OCI-LY1 (cell line): Measurements from ENCODE around the gene TSPAN4.

Experiments used
- H2AFZ ChIP-seq: fragments of 200-600 bp; sonication (generic), shearing (Covaris generic); 2 replicates; pipeline ENCODE4 v1.6.0; 2014; ENCODE audit warnings: antibody characterized with exemption, mild to moderate bottlenecking, low read length
- H3F3A ChIP-seq: fragments of 200-600 bp; sonication (generic), shearing (Covaris generic); 2 replicates; pipeline ENCODE4 v1.6.0; 2014; ENCODE audit warnings: mild to moderate bottlenecking, antibody characterized with exemption, low read length, moderate library complexity; ENCODE audit not compliant: insufficient read depth
- H3K27ac ChIP-seq: fragments of 200-600 bp; sonication (generic); 2 replicates; pipeline ENCODE4 v1.5.1; 2014; ENCODE audit warnings: low read length, mixed run types, mild to moderate bottlenecking, low read depth; ENCODE audit not compliant: poor library complexity, severe bottlenecking
- H3K27me3 ChIP-seq: fragments of 200-600 bp; sonication (generic); 2 replicates; pipeline ENCODE4 v1.6.0; 2014; ENCODE audit warnings: antibody characterized with exemption, mild to moderate bottlenecking, low read length, moderate library complexity; ENCODE audit not compliant: insufficient read depth
- H3K36me3 ChIP-seq: fragments of 200-600 bp; sonication (generic); 2 replicates; pipeline ENCODE4 v1.6.1; 2014; ENCODE audit warnings: mild to moderate bottlenecking, antibody characterized with exemption, low read length, moderate library complexity, mixed read lengths; ENCODE audit not compliant: insufficient read depth
- H3K4me1 ChIP-seq: fragments of 200-600 bp; sonication (generic); 2 replicates; pipeline ENCODE4 v1.5.1; 2014; ENCODE audit warnings: mild to moderate bottlenecking, low read length, moderate library complexity; ENCODE audit not compliant: insufficient read depth, severe bottlenecking
- H3K4me2 ChIP-seq: fragments of 200-600 bp; sonication (generic), shearing (Covaris generic); 2 replicates; pipeline ENCODE4 v1.6.1; 2014; ENCODE audit warnings: low read length
- H3K4me3 ChIP-seq: fragments of 200-600 bp; sonication (generic); 2 replicates; pipeline ENCODE4 v1.5.1; 2014; ENCODE audit warnings: low read length, low read depth, mild to moderate bottlenecking, mixed read lengths; ENCODE audit not compliant: poor library complexity, severe bottlenecking
- H3K79me2 ChIP-seq: fragments of 200-600 bp; shearing (Covaris generic); 2 replicates; pipeline ENCODE4 v1.6.1; 2016; ENCODE audit warnings: mixed run types, low read length, mixed read lengths; ENCODE audit not compliant: insufficient read depth
- H3K9ac ChIP-seq: fragments of 200-600 bp; sonication (generic), shearing (Covaris generic); 2 replicates; pipeline ENCODE4 v1.6.1; 2014; ENCODE audit warnings: mild to moderate bottlenecking, low read length, mixed read lengths
- H3K9me2 ChIP-seq: fragments of 200-600 bp; sonication (generic), shearing (Covaris generic); 2 replicates; pipeline ENCODE4 v1.6.1; 2014; ENCODE audit warnings: low read depth, mild to moderate bottlenecking, low read length, mixed read lengths
- H3K9me3 ChIP-seq: fragments of 200-600 bp; shearing (Covaris generic); 2 replicates; pipeline ENCODE4 v1.6.1; 2014; ENCODE audit warnings: low read length, mixed read lengths
- H4K20me1 ChIP-seq: fragments of 200-600 bp; sonication (generic), shearing (Covaris generic); 2 replicates; pipeline ENCODE4 v1.6.0; 2016; ENCODE audit warnings: mild to moderate bottlenecking, low read length; ENCODE audit not compliant: insufficient read depth
- EZH2 ChIP-seq: fragments of 200-600 bp; sonication (generic), shearing (Covaris generic); IDR thresholded peaks from 2 replicates; pipeline ENCODE4 v1.8.0; 2017; ENCODE audit warnings: borderline replicate concordance, mixed run types, mild to moderate bottlenecking, antibody characterized with exemption, low read length, moderate library complexity, mixed read lengths
- TF ChIP-seq, protein P1 (sequence below): fragments of 200-600 bp; sonication (generic), shearing (Covaris generic); IDR thresholded peaks from 2 replicates; pipeline ENCODE4 v1.5.1; 2017; ENCODE audit warnings: mild to moderate bottlenecking, antibody characterized with exemption, low read length, moderate library complexity, mixed read lengths

TSPAN4 gene

DNA sequence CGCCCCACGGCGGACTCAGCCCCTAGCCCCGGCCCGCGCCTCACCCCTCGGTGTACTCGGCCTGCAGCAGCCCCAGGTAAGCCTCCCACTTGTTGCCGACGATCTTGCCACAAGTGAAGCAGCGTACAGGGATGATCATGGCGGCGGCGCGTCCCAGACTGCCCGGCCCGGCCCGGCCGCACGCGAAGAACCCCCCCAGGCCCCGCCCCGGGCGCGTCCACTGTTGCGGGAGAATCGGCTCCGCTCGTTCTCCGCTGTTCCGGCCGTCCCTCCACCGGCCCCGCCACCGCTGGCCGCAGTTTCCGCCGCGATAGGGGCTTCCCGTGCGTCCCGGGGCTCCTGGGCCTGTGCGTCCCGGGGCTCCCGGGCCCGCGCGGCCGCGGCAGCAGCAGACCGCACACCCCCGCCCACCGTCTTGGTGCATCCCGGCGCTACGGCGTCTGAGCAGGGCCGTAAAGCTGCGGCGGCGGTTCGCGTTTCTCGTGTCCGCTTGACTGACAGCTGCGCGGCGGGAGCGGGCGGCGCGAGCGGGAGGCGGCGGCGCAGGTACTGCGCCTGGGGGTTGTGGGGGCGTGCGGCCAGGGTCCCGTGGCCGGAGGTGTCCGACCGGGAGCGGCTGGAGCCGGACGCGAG lies at the start of gene TSPAN4, which contains the start of gene POLR2L:
Gene TSPAN4 (plus strand): TSS at position 483 of the 633 bp plus-strand sequence. CDS start 7,453 bp downstream, outside the sequence.
Gene POLR2L (minus strand): TSS at position 160 of the 633 bp plus-strand sequence. CDS start 21 bp downstream, at position 139.
- H3K9me2 ChIP-seq = no peaks in the 10 kb centered on the region
- peak within 1 kb of the TSS; percentile 98 for H3K9ac ChIP-seq
- no peaks in the 10 kb centered on the region for H4K20me1 ChIP-seq
- peaks cover 8% of the 10 kb centered on the region; the same call in 1 of the 2 replicates for H3K79me2 ChIP-seq
- peak within 1 kb of the TSS; percentile 49 for H3K27ac ChIP-seq
- H3K4me1 ChIP-seq = peaks cover 28% of the 10 kb centered on the region
- H2AFZ ChIP-seq = no peak within 1 kb of the TSS
- peaks cover 34% of the 10 kb centered on the region for H3K36me3 ChIP-seq
- H3F3A ChIP-seq = no peaks in the 10 kb centered on the region
- peak within 1 kb of the TSS; percentile 70 for H3K4me2 ChIP-seq
- H3K27me3 ChIP-seq = 0 out of 2 replicates have a peak, but pooled peaks cover 4% of the 10 kb centered on the region
- peak within 1 kb of the TSS; percentile 99 for H3K4me3 ChIP-seq
- TF ChIP-seq, protein P1, sequence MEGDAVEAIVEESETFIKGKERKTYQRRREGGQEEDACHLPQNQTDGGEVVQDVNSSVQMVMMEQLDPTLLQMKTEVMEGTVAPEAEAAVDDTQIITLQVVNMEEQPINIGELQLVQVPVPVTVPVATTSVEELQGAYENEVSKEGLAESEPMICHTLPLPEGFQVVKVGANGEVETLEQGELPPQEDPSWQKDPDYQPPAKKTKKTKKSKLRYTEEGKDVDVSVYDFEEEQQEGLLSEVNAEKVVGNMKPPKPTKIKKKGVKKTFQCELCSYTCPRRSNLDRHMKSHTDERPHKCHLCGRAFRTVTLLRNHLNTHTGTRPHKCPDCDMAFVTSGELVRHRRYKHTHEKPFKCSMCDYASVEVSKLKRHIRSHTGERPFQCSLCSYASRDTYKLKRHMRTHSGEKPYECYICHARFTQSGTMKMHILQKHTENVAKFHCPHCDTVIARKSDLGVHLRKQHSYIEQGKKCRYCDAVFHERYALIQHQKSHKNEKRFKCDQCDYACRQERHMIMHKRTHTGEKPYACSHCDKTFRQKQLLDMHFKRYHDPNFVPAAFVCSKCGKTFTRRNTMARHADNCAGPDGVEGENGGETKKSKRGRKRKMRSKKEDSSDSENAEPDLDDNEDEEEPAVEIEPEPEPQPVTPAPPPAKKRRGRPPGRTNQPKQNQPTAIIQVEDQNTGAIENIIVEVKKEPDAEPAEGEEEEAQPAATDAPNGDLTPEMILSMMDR = no peak
- TF ChIP-seq EZH2 = no peak
- no peaks in the 10 kb centered on the region for H3K9me3 ChIP-seq

- no peaks in the 10 kb centered on the region for H4K20me1 ChIP-seq
- peaks cover 42% of the 10 kb centered on the region for H3K4me1 ChIP-seq
- no peaks in the 10 kb centered on the region for H3K9me2 ChIP-seq
- H3K4me2 ChIP-seq = no peak overlapping the region
- no peak overlapping the region for H3K27ac ChIP-seq
- no peak for TF ChIP-seq EZH2
- TF ChIP-seq, protein P1 = no peak
- no peaks in the 10 kb centered on the region for H3K79me2 ChIP-seq
- H3K9ac ChIP-seq = no peak overlapping the region
- H3K36me3 ChIP-seq = peaks cover 9% of the 10 kb centered on the region; the same call in 1 of the 2 replicates
- H2AFZ ChIP-seq = no peak overlapping the region
- H3K4me3 ChIP-seq = no peak overlapping the region
- H3K27me3 ChIP-seq = no peaks in the 10 kb centered on the region; the same call in 1 of the 2 replicates
- H3K9me3 ChIP-seq = no peaks in the 10 kb centered on the region
- H3F3A ChIP-seq = no peaks in the 10 kb centered on the region
Measured at GRCh38 chr11:792873-793272, 49.8 kb upstream of the TSPAN4 start.

DNA sequence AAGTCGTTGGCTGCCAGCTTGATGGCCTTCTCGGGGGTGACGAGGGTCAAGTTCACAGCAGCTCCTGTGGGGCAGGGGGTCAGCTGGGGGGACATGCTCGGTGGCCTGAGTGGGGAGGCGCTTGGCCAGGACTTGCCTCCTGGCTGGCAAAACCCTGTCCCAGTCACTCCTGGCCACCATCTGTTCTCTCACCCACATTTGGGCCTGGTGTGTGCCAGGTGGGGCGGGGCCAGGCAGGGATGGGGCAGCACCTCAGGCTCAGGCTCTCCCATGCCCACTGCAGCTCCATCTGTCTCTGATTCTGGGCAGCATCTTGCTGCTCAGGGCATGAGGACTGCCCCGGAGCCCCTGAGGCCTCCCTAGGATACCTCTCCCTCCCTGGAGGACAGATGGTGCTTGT lies 49.1 kb upstream of the TSPAN4 start:
- H3K79me2 ChIP-seq = no peaks in the 10 kb centered on the region
- peaks cover 35% of the 10 kb centered on the region for H3K4me1 ChIP-seq
- no peak overlapping the region for H3K4me3 ChIP-seq
- H3K9ac ChIP-seq = no peak overlapping the region
- H3K36me3 ChIP-seq = peaks cover 9% of the 10 kb centered on the region; the same call in 1 of the 2 replicates
- H3K27me3 ChIP-seq = no peaks in the 10 kb centered on the region; the same call in 1 of the 2 replicates
- H2AFZ ChIP-seq = no peak overlapping the region
- H4K20me1 ChIP-seq = no peaks in the 10 kb centered on the region
- no peak overlapping the region for H3K4me2 ChIP-seq
- H3K9me3 ChIP-seq = no peaks in the 10 kb centered on the region
- TF ChIP-seq, protein P1 = no peak
- no peak for TF ChIP-seq EZH2
- H3K9me2 ChIP-seq = no peaks in the 10 kb centered on the region
- H3F3A ChIP-seq = no peaks in the 10 kb centered on the region
- no peak overlapping the region for H3K27ac ChIP-seq
